GM12878 (cell line): Measurements from ENCODE around the gene L3MBTL1. TPM values are rescaled to one million over a fixed set of nuclear protein-coding genes. Genes with fewer than 3 reads are reported as not detected.

ENCODE experiments used
- ATAC-seq: fragments of 200-7000 bp; cut with Tn5 transposase; 3 replicates; pipeline ENCODE4 v1.9.1; 2020; ENCODE audit warnings: mild to moderate bottlenecking, moderate library complexity
- BruUV-seq: library from RNA; stranded (reverse); fragments of 400-500 nt; replicated peaks from 2 replicates; lab custom pipeline; 2021; lab: Mats Ljungman, UMichigan
- CTCF ChIA-PET: fragments of 300-600 bp; sonication (Branson Sonifier 250); formaldehyde crosslinking; extraction: SDS; loops from one replicate; lab custom pipeline; 2021; ENCODE audit warnings: inconsistent platforms; lab: Yijun Ruan, JAX
- POLR2A ChIA-PET: fragments of 350-600 bp; formaldehyde crosslinking; extraction: SDS; loops from one replicate; lab custom pipeline; 2021; ENCODE audit warnings: inconsistent platforms; lab: Charles Lee
- RAD21 ChIA-PET: fragments of 300-600 bp; sonication (Branson Sonifier 250); formaldehyde crosslinking; loops from one replicate; lab custom pipeline; 2023; ENCODE audit warnings: antibody characterized with exemption; ENCODE audit not compliant: unreplicated experiment; lab: Charles Lee
- SMC1A ChIA-PET: fragments of 300-600 bp; sonication (Branson Sonifier 250); formaldehyde crosslinking; loops from one replicate; lab custom pipeline; 2023; ENCODE audit not compliant: unreplicated experiment, uncharacterized antibody; lab: Charles Lee
- DNase-seq: peaks from one replicate; pipeline ENCODE4 v3.0.0-alpha.2; 2011; ENCODE audit warnings: low read depth, low spot score
- FAIRE-seq: peaks from 3 replicates; lab custom pipeline; 2011; peaks lifted over from hg19 to GRCh38; lab: Jason Lieb, UNC
- H2AFZ ChIP-seq: 2 replicates; pipeline ENCODE4 v1.6.0; 2011; ENCODE audit warnings: low read depth, low read length, control low read depth; ENCODE audit not compliant: control insufficient read depth
- H3K27ac ChIP-seq: 2 replicates; pipeline ENCODE4 v1.5.1; 2011; ENCODE audit warnings: control low read depth; ENCODE audit not compliant: control insufficient read depth, insufficient read depth
- H3K27me3 ChIP-seq, 2 experiments: replicated peaks in 1 of 2; 2 replicates each; pipeline versions ENCODE4 v1.6.0 to v1.6.1; 2011; ENCODE audit warnings: low read length in 1 of 2; ENCODE audit not compliant: control insufficient read depth in 2 of 2, insufficient read depth in 2 of 2
- H3K36me3 ChIP-seq, 2 experiments: 2 replicates each; pipeline ENCODE4 v1.5.1; 2011; ENCODE audit warnings: low read length in 1 of 2; ENCODE audit not compliant: control insufficient read depth in 2 of 2, insufficient read depth in 2 of 2
- H3K4me1 ChIP-seq: 2 replicates; pipeline ENCODE4 v1.6.1; 2011; ENCODE audit warnings: mild to moderate bottlenecking, low read length, moderate library complexity, mixed read lengths; ENCODE audit not compliant: control insufficient read depth, insufficient read depth
- H3K4me2 ChIP-seq: 2 replicates; pipeline ENCODE4 v1.6.0; 2011; ENCODE audit warnings: control low read depth; ENCODE audit not compliant: control insufficient read depth, insufficient read depth
- H3K4me3 ChIP-seq: fragments of 200-600 bp; sonication (generic); 2 replicates; pipeline ENCODE4 v1.5.1; 2016
- H3K79me2 ChIP-seq: 2 replicates; pipeline ENCODE4 v1.6.0; 2011; ENCODE audit warnings: low read length; ENCODE audit not compliant: control insufficient read depth, insufficient read depth
- H3K9ac ChIP-seq: 2 replicates; pipeline ENCODE4 v1.8.0; 2011; ENCODE audit warnings: low read length, control low read depth, mixed read lengths; ENCODE audit not compliant: control insufficient read depth, insufficient read depth
- H3K9me3 ChIP-seq: replicated peaks from 3 replicates; pipeline ENCODE4 v1.5.1; 2011; ENCODE audit warnings: mild to moderate bottlenecking, low read length; ENCODE audit not compliant: control insufficient read depth, insufficient read depth
- H4K20me1 ChIP-seq: 2 replicates; pipeline ENCODE4 v1.6.0; 2011; ENCODE audit not compliant: control insufficient read depth, insufficient read depth
- ASH2L ChIP-seq: fragments of 300-600, 200-600 bp; sonication (generic); IDR thresholded peaks from 2 replicates; pipeline ENCODE4 v1.6.1; 2017; ENCODE audit warnings: low read depth, mild to moderate bottlenecking, borderline replicate concordance
- BACH1 ChIP-seq: fragments of 450-650 bp; IDR thresholded peaks from 2 replicates; pipeline ENCODE4 v1.6.1; 2017; ENCODE audit warnings: mild to moderate bottlenecking, borderline replicate concordance
- IRF3 ChIP-seq: fragments of 450-650 bp; IDR thresholded peaks from 2 replicates; pipeline ENCODE4 v1.6.1; 2014; ENCODE audit warnings: mild to moderate bottlenecking
- SMC3 ChIP-seq: IDR thresholded peaks from 2 replicates; pipeline ENCODE4 v1.6.1; 2011; ENCODE audit warnings: low read length, improper control_type of control experiment, borderline replicate concordance
- ZBTB4 ChIP-seq: fragments of 450-650 bp; formaldehyde crosslinking; IDR thresholded peaks from 2 replicates; pipeline ENCODE4 v1.4.0; 2022; ENCODE audit warnings: mild to moderate bottlenecking, moderate library complexity
- ZNF687 ChIP-seq: fragments of 450-650 bp; IDR thresholded peaks from 2 replicates; pipeline ENCODE4 v1.6.1; 2017; ENCODE audit warnings: mild to moderate bottlenecking, moderate library complexity
- WGBS: methylation state at CpG from one replicate; pipeline ENCODE4 v1.1.6; 2016; ENCODE audit warnings: low lambda C conversion rate; ENCODE audit not compliant: insufficient replicate concordance, insufficient coverage; ENCODE audit errors: missing lambda C conversion rate; 5-methylcytosine and 5-hydroxymethylcytosine counted together
- in situ Hi-C: fragments of 300-500 bp; cut with MboI; formaldehyde crosslinking; loops from 9 replicates; pipeline ENCODE4 v1.14.3; 2018; ENCODE audit warnings: mixed read lengths
- intact Hi-C: fragments of 100-400 bp; cut with micrococcal nuclease; formaldehyde crosslinking; loops from one replicate; pipeline ENCODE4 v1.14.2; 2022; ENCODE audit not compliant: unreplicated experiment
- polyA plus RNA-seq, 11 experiments: library from polyadenylated mRNA; depleted of rRNA in 4 of 11; unstranded in 6 of 11; stranded (reverse) in 5 of 11; fragments of >200 nt; fragmentation: Nextera tagmentation in 4 of 11; fragmentation: Illumina TruSeq in 1 of 11; extraction: Ambion mirVana in 4 of 11; extraction: Trizol in 1 of 11; gene quantifications; 1 replicate in 1 of 11; 2 replicates in 10 of 11; pipeline versions ENCODE4 v1.2.1 to v1.2.3, GENCODE V29; 2011 to 2016; ENCODE audit warnings: inconsistent platforms in 2 of 11, missing spikeins in 2 of 11, low read depth in 1 of 11
- total RNA-seq, 4 experiments: library from RNA; depleted of rRNA in 3 of 4; stranded (reverse); fragments of >200 nt in 3 of 4; fragmentation: Illumina TruSeq in 1 of 4; extraction: Trizol in 1 of 4; gene quantifications; 2 replicates each; pipeline versions ENCODE4 v1.2.1 to v1.2.3, GENCODE V29; 2013 to 2021
- TF ChIP-seq, protein P1 (sequence below): fragments of 450-650 bp; formaldehyde crosslinking; IDR thresholded peaks from 2 replicates; pipeline ENCODE4 v1.5.0; 2022; ENCODE audit warnings: mild to moderate bottlenecking, missing genetic modification characterization

L3MBTL1 gene
- total and polyA plus RNA-seq, 10 of the 15 experiments (the other 5 are each of a cell fraction or from before 2014, with no cell fraction given), result 0.56 to 6.6 (median 3.9) TPM

DNA sequence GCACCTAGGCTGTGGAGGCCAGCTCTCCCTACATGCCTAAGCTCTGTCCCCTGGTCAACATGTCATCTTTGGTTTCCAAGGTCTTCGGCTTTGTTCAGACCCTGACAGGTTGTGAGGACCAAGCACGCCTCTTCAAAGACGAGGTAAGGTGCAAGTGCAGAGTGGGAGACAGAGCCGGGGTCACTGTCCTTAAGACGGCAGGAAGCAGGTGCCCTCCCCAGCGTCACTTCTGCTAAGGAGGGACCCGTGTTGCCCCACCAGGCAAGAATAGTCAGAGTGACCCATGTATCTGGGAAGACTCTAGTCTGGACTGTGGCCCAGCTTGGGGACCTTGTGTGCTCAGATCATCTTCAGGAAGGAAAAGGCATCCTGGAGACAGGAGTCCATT lies 33.2 kb downstream of the L3MBTL1 start (continued):
- TF ChIP-seq ZBTB4 (CRISPR knock-in tag), result no peak
- no peak for TF ChIP-seq SMC3
- TF ChIP-seq IRF3, result no peak

DNA sequence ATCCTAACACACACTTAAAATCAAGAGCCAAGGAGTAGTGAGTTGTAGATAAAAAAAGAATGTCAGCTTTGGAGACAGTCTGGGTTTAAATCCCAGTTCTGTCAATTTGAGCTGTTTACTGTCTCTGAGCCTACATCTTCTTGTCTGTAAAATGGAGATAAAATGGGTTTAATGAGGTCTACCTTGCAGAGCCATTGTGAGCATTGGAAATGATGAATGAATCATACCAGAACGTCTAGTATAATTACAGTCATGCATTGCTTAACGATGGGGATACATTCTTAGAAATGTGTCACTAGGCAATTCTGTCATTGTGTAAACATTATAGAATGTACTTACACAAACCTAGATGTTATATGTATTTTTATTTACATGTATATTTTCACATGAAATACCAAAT lies 33.7 kb downstream of the L3MBTL1 start:
- FAIRE-seq (no peak), DNase-seq (no peak), ATAC-seq (no peak)
- CTCF ChIA-PET, result interaction anchor here (0.9 to 6.8 kb wide), 3 partner anchors 9 to 151 kb away, joined by 3 to 100 read pairs (median 3); no protein-coding TSS in a partner anchor
- Histone ChIP-seq H3K9me3 (no peaks in the 10 kb centered on the region), H3K4me3 (no peak overlapping the region), H2AFZ (no peak overlapping the region), H3K79me2 (no peaks in the 10 kb centered on the region), H3K9ac (no peak overlapping the region), H3K27ac (no peak overlapping the region), H3K4me2 (no peak overlapping the region), H3K27me3 (no peaks in the 10 kb centered on the region; a peak in 1 of 4 replicates), H3K36me3 (no peaks in the 10 kb centered on the region; a peak in 1 of 4 replicates), H4K20me1 (no peaks in the 10 kb centered on the region), H3K4me1 (no peaks in the 10 kb centered on the region)
- no TSS peak for BruUV-seq
- RAD21 ChIA-PET, result interaction anchor here (0.6 to 1.0 kb wide), 2 partner anchors 80 to 551 kb away, joined by 3 read pairs; no protein-coding TSS in a partner anchor
- POLR2A ChIA-PET, result no interaction called here
- SMC1A ChIA-PET, result interaction anchor here (1.0 to 5.3 kb wide), 4 partner anchors 10 to 551 kb away, joined by 3 to 70 read pairs (median 4); no protein-coding TSS in a partner anchor
- in situ Hi-C loops, result no loop called here
- WGBS, result 26% methylated on average over 2 of the region's 2 CpGs
- intact Hi-C loops, result no loop called here
- TF ChIP-seq BACH1, result no peak
- no peak for TF ChIP-seq ASH2L
- TF ChIP-seq, protein P1, sequence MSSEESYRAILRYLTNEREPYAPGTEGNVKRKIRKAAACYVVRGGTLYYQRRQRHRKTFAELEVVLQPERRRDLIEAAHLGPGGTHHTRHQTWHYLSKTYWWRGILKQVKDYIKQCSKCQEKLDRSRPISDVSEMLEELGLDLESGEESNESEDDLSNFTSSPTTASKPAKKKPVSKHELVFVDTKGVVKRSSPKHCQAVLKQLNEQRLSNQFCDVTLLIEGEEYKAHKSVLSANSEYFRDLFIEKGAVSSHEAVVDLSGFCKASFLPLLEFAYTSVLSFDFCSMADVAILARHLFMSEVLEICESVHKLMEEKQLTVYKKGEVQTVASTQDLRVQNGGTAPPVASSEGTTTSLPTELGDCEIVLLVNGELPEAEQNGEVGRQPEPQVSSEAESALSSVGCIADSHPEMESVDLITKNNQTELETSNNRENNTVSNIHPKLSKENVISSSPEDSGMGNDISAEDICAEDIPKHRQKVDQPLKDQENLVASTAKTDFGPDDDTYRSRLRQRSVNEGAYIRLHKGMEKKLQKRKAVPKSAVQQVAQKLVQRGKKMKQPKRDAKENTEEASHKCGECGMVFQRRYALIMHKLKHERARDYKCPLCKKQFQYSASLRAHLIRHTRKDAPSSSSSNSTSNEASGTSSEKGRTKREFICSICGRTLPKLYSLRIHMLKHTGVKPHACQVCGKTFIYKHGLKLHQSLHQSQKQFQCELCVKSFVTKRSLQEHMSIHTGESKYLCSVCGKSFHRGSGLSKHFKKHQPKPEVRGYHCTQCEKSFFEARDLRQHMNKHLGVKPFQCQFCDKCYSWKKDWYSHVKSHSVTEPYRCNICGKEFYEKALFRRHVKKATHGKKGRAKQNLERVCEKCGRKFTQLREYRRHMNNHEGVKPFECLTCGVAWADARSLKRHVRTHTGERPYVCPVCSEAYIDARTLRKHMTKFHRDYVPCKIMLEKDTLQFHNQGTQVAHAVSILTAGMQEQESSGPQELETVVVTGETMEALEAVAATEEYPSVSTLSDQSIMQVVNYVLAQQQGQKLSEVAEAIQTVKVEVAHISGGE (CRISPR knock-in tag), result no peak
- TF ChIP-seq ZNF687, result no peak
